H1 (cell line): ENCODE data around the gene VRK3. TPM values are rescaled to one million over a fixed set of nuclear protein-coding genes. Genes with fewer than 3 reads are reported as not detected.

ENCODE experiments used
- CTCF ChIA-PET: fragments of 300-600 bp; sonication (Branson Sonifier 250); formaldehyde crosslinking; loops from one replicate; lab custom pipeline; 2021; ENCODE audit not compliant: partially characterized antibody; lab: Charles Lee
- POLR2A ChIA-PET: fragments of 300-600 bp; sonication (Branson Sonifier 250); formaldehyde crosslinking; loops from one replicate; lab custom pipeline; 2021; ENCODE audit warnings: inconsistent platforms; ENCODE audit not compliant: partially characterized antibody; lab: Charles Lee
- DNase-seq, 2 experiments: peaks; one replicate each; pipeline versions ENCODE4 v3.0.0 to v3.0.0-alpha.2; 2010 to 2022; ENCODE audit warnings: low spot score in 2 of 2, low read depth in 1 of 2, mixed read lengths in 1 of 2
- FAIRE-seq: peaks from 2 replicates; lab custom pipeline; 2011; peaks lifted over from hg19 to GRCh38; lab: Jason Lieb, UNC
- H2AFZ ChIP-seq: 2 replicates; pipeline ENCODE4 v1.8.1; 2012; ENCODE audit warnings: low read length, inconsistent platforms
- H2AK5ac ChIP-seq: 2 replicates; pipeline ENCODE4 v1.6.1; 2013; ENCODE audit warnings: low read depth, low read length
- H2BK120ac ChIP-seq: replicated peaks from 2 replicates; pipeline ENCODE3; 2013; ENCODE audit warnings: low read depth, low read length, inconsistent platforms
- H2BK12ac ChIP-seq: 2 replicates; pipeline ENCODE4 v1.6.1; 2013; ENCODE audit warnings: low read depth, low read length
- H2BK15ac ChIP-seq: 2 replicates; pipeline ENCODE4 v1.6.1; 2013; ENCODE audit warnings: low read length
- H2BK20ac ChIP-seq: 2 replicates; pipeline ENCODE4 v1.6.1; 2013; ENCODE audit warnings: low read length
- H2BK5ac ChIP-seq: 2 replicates; pipeline ENCODE4 v1.6.1; 2013; ENCODE audit warnings: low read depth, low read length
- H3K14ac ChIP-seq: 2 replicates; pipeline ENCODE4 v1.6.1; 2013; ENCODE audit warnings: inconsistent platforms; ENCODE audit not compliant: insufficient read length
- H3K18ac ChIP-seq: 2 replicates; pipeline ENCODE4 v1.6.1; 2013; ENCODE audit warnings: low read length; ENCODE audit errors: extremely low read depth
- H3K23ac ChIP-seq: 2 replicates; pipeline ENCODE4 v1.6.1; 2013; ENCODE audit warnings: inconsistent platforms; ENCODE audit not compliant: insufficient read length
- H3K23me2 ChIP-seq: 2 replicates; pipeline ENCODE4 v1.6.1; 2013; ENCODE audit warnings: low read depth, low read length
- H3K27ac ChIP-seq: 2 replicates; pipeline ENCODE4 v1.6.1; 2011; ENCODE audit warnings: low read depth, low read length, inconsistent platforms
- H3K27me3 ChIP-seq, 4 experiments: replicated peaks in 1 of 4; 1 replicate in 1 of 4; 2 replicates in 3 of 4; pipeline versions ENCODE4 v1.6.1 to v1.8.1; 2011 to 2013; ENCODE audit warnings: low read length in 3 of 4, mild to moderate bottlenecking in 3 of 4, inconsistent platforms in 2 of 4, mixed read lengths in 2 of 4, moderate library complexity in 1 of 4; ENCODE audit not compliant: control insufficient read depth in 3 of 4, insufficient read depth in 3 of 4; ENCODE audit errors: extremely low read depth in 1 of 4
- H3K36me3 ChIP-seq, 4 experiments: 2 replicates each; pipeline versions ENCODE4 v1.6.1 to v1.8.1; 2011 to 2013; ENCODE audit warnings: mild to moderate bottlenecking in 4 of 4, low read length in 3 of 4, moderate library complexity in 2 of 4, control low read depth in 1 of 4, inconsistent platforms in 1 of 4; ENCODE audit not compliant: insufficient read depth in 4 of 4, control insufficient read depth in 2 of 4
- H3K4ac ChIP-seq: replicated peaks from 2 replicates; pipeline ENCODE3; 2013; ENCODE audit warnings: low read length, low read depth, mixed read lengths, inconsistent platforms; ENCODE audit not compliant: insufficient read length
- H3K4me1 ChIP-seq, 4 experiments: replicated peaks in 1 of 4; 1 replicate in 1 of 4; 2 replicates in 3 of 4; pipeline versions ENCODE4 v1.6.1 to v1.8.1; 2011 to 2013; ENCODE audit warnings: low read length in 3 of 4, inconsistent platforms in 2 of 4, mixed read lengths in 1 of 4; ENCODE audit not compliant: insufficient read depth in 4 of 4, control insufficient read depth in 3 of 4
- H3K4me2 ChIP-seq, 2 experiments: 2 replicates each; pipeline versions ENCODE4 v1.6.1 to v1.8.1; 2011 to 2013; ENCODE audit warnings: low read depth in 2 of 2, low read length in 2 of 2, control low read depth in 1 of 2, inconsistent platforms in 1 of 2, mild to moderate bottlenecking in 1 of 2; ENCODE audit not compliant: insufficient read depth in 1 of 2
- H3K4me3 ChIP-seq, 4 experiments: fragments of 200-600, 300-600 bp in 1 of 4; sonication (generic), shearing (Covaris generic), sonication (Bioruptor Twin) in 1 of 4; 2 replicates each; pipeline versions ENCODE4 v1.5.1 to v1.8.1; 2011 to 2016; ENCODE audit warnings: low read length in 4 of 4, low read depth in 3 of 4, control low read depth in 2 of 4, inconsistent platforms in 2 of 4, mild to moderate bottlenecking in 2 of 4, mixed read lengths in 1 of 4, moderate library complexity in 1 of 4; ENCODE audit not compliant: insufficient read depth in 2 of 4; ENCODE audit errors: extremely low read depth in 1 of 4
- H3K56ac ChIP-seq: replicated peaks from 2 replicates; pipeline ENCODE3; 2013; ENCODE audit warnings: low read depth, mild to moderate bottlenecking, mixed read lengths, low read length, inconsistent platforms; ENCODE audit not compliant: insufficient read length
- H3K79me1 ChIP-seq: 2 replicates; pipeline ENCODE4 v1.6.1; 2013; ENCODE audit warnings: low read depth, low read length, control low read depth
- H3K79me2 ChIP-seq, 2 experiments: 2 replicates each; pipeline versions ENCODE4 v1.6.1 to v1.8.1; 2012 to 2013; ENCODE audit warnings: low read length in 2 of 2, mild to moderate bottlenecking in 2 of 2, inconsistent platforms in 1 of 2; ENCODE audit not compliant: insufficient read depth in 2 of 2, control insufficient read depth in 1 of 2
- H3K9ac ChIP-seq, 4 experiments: replicated peaks in 1 of 4; 1 replicate in 1 of 4; 2 replicates in 3 of 4; pipeline versions ENCODE4 v1.6.1 to v1.8.1; 2011 to 2013; ENCODE audit warnings: low read depth in 3 of 4, low read length in 3 of 4, control low read depth in 2 of 4, mild to moderate bottlenecking in 2 of 4, moderate library complexity in 2 of 4, inconsistent platforms in 1 of 4; ENCODE audit errors: extremely low read depth in 1 of 4
- H3K9me3 ChIP-seq, 2 experiments: 2 replicates each; pipeline versions ENCODE4 v1.6.1 to v1.8.1; 2012 to 2013; ENCODE audit warnings: mild to moderate bottlenecking in 2 of 2, moderate library complexity in 2 of 2, control low read depth in 1 of 2, inconsistent platforms in 1 of 2, low read depth in 1 of 2, low read length in 1 of 2, mixed read lengths in 1 of 2; ENCODE audit not compliant: insufficient read depth in 2 of 2
- H4K20me1 ChIP-seq, 2 experiments: replicated peaks in 1 of 2; 2 replicates each; pipeline versions ENCODE3 to v1.8.1; 2011 to 2013; ENCODE audit warnings: inconsistent platforms in 2 of 2, low read length in 2 of 2, mild to moderate bottlenecking in 1 of 2; ENCODE audit not compliant: insufficient read depth in 2 of 2, control insufficient read depth in 1 of 2
- H4K5ac ChIP-seq: 2 replicates; pipeline ENCODE4 v1.6.1; 2013; ENCODE audit warnings: low read length, low read depth, mixed read lengths, inconsistent platforms; ENCODE audit not compliant: insufficient read length
- H4K8ac ChIP-seq: 2 replicates; pipeline ENCODE4 v1.8.0; 2013; ENCODE audit warnings: mild to moderate bottlenecking, moderate library complexity, low read length, inconsistent platforms; ENCODE audit not compliant: insufficient read depth; ENCODE audit errors: extremely low read depth
- H4K91ac ChIP-seq: replicated peaks from 2 replicates; pipeline ENCODE3; 2013; ENCODE audit warnings: low read length, mixed read lengths, inconsistent platforms; ENCODE audit not compliant: insufficient read length
- E2F6 ChIP-seq: IDR thresholded peaks from 2 replicates; pipeline ENCODE4 v1.6.1; 2012; ENCODE audit warnings: inconsistent platforms
- JUND ChIP-seq: IDR thresholded peaks from 2 replicates; pipeline ENCODE4 v1.6.1; 2011; ENCODE audit warnings: mild to moderate bottlenecking, improper control_type of control experiment, low read length
- KDM1A ChIP-seq: fragments of 200-600, 300-600 bp; sonication (generic); IDR thresholded peaks from 2 replicates; pipeline ENCODE4 v1.7.1; 2016; ENCODE audit warnings: mild to moderate bottlenecking, low read length, borderline replicate concordance
- KDM5A ChIP-seq: fragments of 200-600 bp; IDR thresholded peaks from 2 replicates; pipeline ENCODE4 v1.7.1; 2012; ENCODE audit warnings: mild to moderate bottlenecking, low read length, inconsistent platforms, mixed read lengths
- SRF ChIP-seq: IDR thresholded peaks from 2 replicates; pipeline ENCODE4 v1.6.1; 2011; ENCODE audit warnings: mild to moderate bottlenecking, low read depth, low read length, moderate library complexity
- TAF7 ChIP-seq: optimal IDR thresholded peaks from 2 replicates; pipeline ENCODE3; 2011; ENCODE audit warnings: low read depth, mild to moderate bottlenecking, inconsistent platforms, low read length, moderate library complexity, borderline replicate concordance
- USF2 ChIP-seq: IDR thresholded peaks from 2 replicates; pipeline ENCODE4 v1.6.1; 2011; ENCODE audit warnings: low read length, improper control_type of control experiment
- YY1 ChIP-seq: IDR thresholded peaks from 2 replicates; pipeline ENCODE4 v1.6.1; 2011; ENCODE audit warnings: low read depth, mild to moderate bottlenecking, low read length
- polyA plus RNA-seq, 7 experiments: library from polyadenylated mRNA; depleted of rRNA in 3 of 7; stranded (reverse) in 5 of 7; unstranded in 2 of 7; fragments of >200 nt in 5 of 7; fragments of 200-250 nt in 2 of 7; gene quantifications; 1 replicate in 5 of 7; 2 replicates in 1 of 7; 4 replicates in 1 of 7; pipeline versions ENCODE4 v1.2.1 to v1.2.3, GENCODE V29; 2011 to 2013; ENCODE audit warnings: missing spikeins in 2 of 7, mixed read lengths in 2 of 7
- total RNA-seq: library from RNA; stranded (reverse); fragmentation: NEBNext Ultra II Directional; extraction: Animal tissue kit (Norgen Biotek cat#: 25700); gene quantifications from 2 replicates; pipeline ENCODE4 v1.2.1, GENCODE V29; 2021

Gene VRK3
- total and polyA plus RNA-seq, 2 of the 8 experiments (the other 6 are each of a cell fraction or from before 2014, with no cell fraction given) = 21.3 to 36.1 TPM

- no peaks in the 10 kb centered on the region for H3K79me1 ChIP-seq
- H3K4me1 ChIP-seq = peaks cover 0 to 11% (median 5%) of the 10 kb centered on the region in 4 experiments; a peak in 5 of 7 replicates
- no peak overlapping the region for H3K9ac ChIP-seq
- ChIA-PET CTCF (interaction anchor here (1.2 to 7.3 kb wide), 2 partner anchors 13 to 81 kb away, joined by 3 to 69 read pairs; no protein-coding TSS in a partner anchor), POLR2A (no interaction called here)
- H4K91ac ChIP-seq = no peak overlapping the region
- no peak for FAIRE-seq
- no peak overlapping the region for H2BK12ac ChIP-seq
- H3K4me3 ChIP-seq = no peak overlapping the region
- no peak overlapping the region for H3K4me2 ChIP-seq
- no peak overlapping the region for H2AK5ac ChIP-seq
- no peaks in the 10 kb centered on the region for H3K23me2 ChIP-seq
- no peaks in the 10 kb centered on the region for H3K27me3 ChIP-seq
- H4K5ac ChIP-seq = no peak overlapping the region
- no peak overlapping the region for H3K56ac ChIP-seq
- DNase-seq = no peak
- H3K14ac ChIP-seq = no peak overlapping the region
- H3K23ac ChIP-seq = no peak overlapping the region
- no peak overlapping the region for H4K8ac ChIP-seq
- no peaks in the 10 kb centered on the region for H3K79me2 ChIP-seq
- no peak overlapping the region for H3K4ac ChIP-seq
- no peaks in the 10 kb centered on the region for H3K36me3 ChIP-seq
- no peak overlapping the region for H2BK5ac ChIP-seq
- H3K27ac ChIP-seq = no peak overlapping the region
- H2BK15ac ChIP-seq = no peak overlapping the region
- TF ChIP-seq KDM5A (no peak), KDM1A (no peak), YY1 (no peak), JUND (no peak), E2F6 (no peak), USF2 (no peak), TAF7 (no peak), SRF (no peak)
- H3K9me3 ChIP-seq = peaks cover 0 to 3% of the 10 kb centered on the region in 2 experiments; a peak in 1 of 4 replicates
- no peak overlapping the region for H2BK20ac ChIP-seq
- no peak overlapping the region for H3K18ac ChIP-seq
- H2BK120ac ChIP-seq = no peak overlapping the region
- peaks cover 0 to 1% of the 10 kb centered on the region in 2 experiments for H4K20me1 ChIP-seq
- H2AFZ ChIP-seq = no peak overlapping the region
These were observed 72.7 kb downstream of the VRK3 start for GRCh38 chr19:49952479-49952836.
